WTC11 (cell line): ENCODE data around the gene KRTAP2-1. TPM values are rescaled to one million over a fixed set of nuclear protein-coding genes. Genes with fewer than 3 reads are reported as not detected.
"Not testable (repeated sequence)": the region's sequence is repeated elsewhere in the genome, so short reads cannot be mapped to it uniquely, and the experiment has no call there.

Experiments
- ATAC-seq: fragments of 200-7000 bp; cut with Tn5 transposase; 2 replicates; pipeline ENCODE4 v1.10.0; 2021; ENCODE audit warnings: mild to moderate bottlenecking, moderate library complexity
- CTCF ChIA-PET: fragments of 300-600 bp; sonication (Branson Sonifier 250); formaldehyde crosslinking; loops from one replicate; lab custom pipeline; 2021; ENCODE audit warnings: antibody characterized with exemption; lab: Charles Lee
- POLR2A ChIA-PET: fragments of 350-600 bp; sonication (Branson Sonifier 250); formaldehyde crosslinking; loops from one replicate; lab custom pipeline; 2021; ENCODE audit warnings: antibody characterized with exemption; lab: Charles Lee
- DNase-seq: peaks from one replicate; pipeline ENCODE4 v3.0.0; 2021; ENCODE audit warnings: low spot score
- H3K27ac Mint-ChIP-seq: 2 replicates; pipeline ENCODE4 v1.8.0; 2021; ENCODE audit warnings: mixed read lengths
- H3K27me3 Mint-ChIP-seq: 2 replicates; pipeline ENCODE4 v1.8.0; 2021; ENCODE audit warnings: low read depth, mild to moderate bottlenecking, moderate library complexity, mixed read lengths
- H3K36me3 Mint-ChIP-seq: 2 replicates; pipeline ENCODE4 v1.8.0; 2021; ENCODE audit warnings: mixed read lengths
- H3K4me1 Mint-ChIP-seq: 2 replicates; pipeline ENCODE4 v1.8.0; 2022; ENCODE audit warnings: mixed read lengths
- H3K4me3 Mint-ChIP-seq: 2 replicates; pipeline ENCODE4 v1.8.0; 2021; ENCODE audit warnings: mild to moderate bottlenecking, moderate library complexity, mixed read lengths
- H3K9me3 Mint-ChIP-seq: 2 replicates; pipeline ENCODE4 v1.8.0; 2021; ENCODE audit warnings: mixed read lengths
- ARID4B ChIP-seq: sonication (generic); formaldehyde crosslinking; IDR thresholded peaks from 2 replicates; pipeline ENCODE4 v1.8.0; 2023; ENCODE audit warnings: missing genetic modification reagents, mild to moderate bottlenecking, borderline replicate concordance
- CDX4 ChIP-seq: fragments of 250-450 bp; sonication (Bioruptor Pico); IDR thresholded peaks from 2 replicates; pipeline ENCODE4 v1.9.0; 2021; ENCODE audit warnings: moderate library complexity, mild to moderate bottlenecking, inconsistent platforms, borderline replicate concordance
- CTCF ChIP-seq: fragments of 200-600 bp; IDR thresholded peaks from 2 replicates; pipeline ENCODE4 v1.8.0; 2022; ENCODE audit warnings: antibody characterized with exemption
- FOXJ3 ChIP-seq: sonication (generic); formaldehyde crosslinking; IDR thresholded peaks from 2 replicates; pipeline ENCODE4 v1.9.0; 2021; ENCODE audit warnings: missing genetic modification reagents, mild to moderate bottlenecking, borderline replicate concordance
- GABPB1 ChIP-seq: sonication (generic); formaldehyde crosslinking; IDR thresholded peaks from 2 replicates; pipeline ENCODE4 v1.8.1; 2023; ENCODE audit warnings: mild to moderate bottlenecking, missing genetic modification reagents
- IRF2 ChIP-seq: sonication (generic); formaldehyde crosslinking; IDR thresholded peaks from 2 replicates; pipeline ENCODE4 v1.8.0; 2022; ENCODE audit warnings: low read depth, missing genetic modification reagents, borderline replicate concordance
- JAZF1 ChIP-seq: fragments of 250-450 bp; sonication (Bioruptor Pico); IDR thresholded peaks from 2 replicates; pipeline ENCODE4 v1.9.0; 2021; ENCODE audit warnings: moderate library complexity, mild to moderate bottlenecking, inconsistent platforms
- PRDM15 ChIP-seq: sonication (generic); formaldehyde crosslinking; IDR thresholded peaks from 2 replicates; pipeline ENCODE4 v1.8.0; 2022; ENCODE audit warnings: missing genetic modification reagents
- ZNF317 ChIP-seq: sonication (generic); formaldehyde crosslinking; IDR thresholded peaks from 2 replicates; pipeline ENCODE4 v1.8.1; 2023; ENCODE audit warnings: low read depth, mild to moderate bottlenecking, moderate library complexity, missing genetic modification reagents, borderline replicate concordance
- ZNF423 ChIP-seq: fragments of 250-450 bp; sonication (Bioruptor Pico); IDR thresholded peaks from 2 replicates; pipeline ENCODE4 v2.1.2; 2022; ENCODE audit warnings: mild to moderate bottlenecking, moderate library complexity
- ZNF425 ChIP-seq: fragments of 250-450 bp; sonication (Bioruptor Pico); conservative IDR thresholded peaks from 2 replicates; pipeline ENCODE4 v1.9.0; 2021; ENCODE audit warnings: mild to moderate bottlenecking
- ZNF671 ChIP-seq: fragments of 250-450 bp; sonication (Bioruptor Pico); IDR thresholded peaks from 2 replicates; pipeline ENCODE4 v1.8.0; 2021; ENCODE audit warnings: mild to moderate bottlenecking
- total RNA-seq: library from RNA; stranded (reverse); gene quantifications from 3 replicates; pipeline ENCODE4 v1.2.3, GENCODE V29; 2021

KRTAP2-1 gene
- total RNA-seq, 1 experiment from 2014 or later: not detected

- DNase-seq, H3K4me3 Mint-ChIP-seq, H3K27me3 Mint-ChIP-seq, CTCF ChIA-PET, H3K27ac Mint-ChIP-seq, POLR2A ChIA-PET, ATAC-seq: not testable (repeated sequence)
- peaks cover 26% of the 10 kb centered on the region for H3K9me3 Mint-ChIP-seq
- H3K36me3 Mint-ChIP-seq: peaks cover 25% of the 10 kb centered on the region
- H3K4me1 Mint-ChIP-seq: peaks cover 23% of the 10 kb centered on the region
Measured at GRCh38 chr17:41088760-41089352, 41.7 kb upstream of the KRTAP2-1 start.

GRCh38 chr17:41084100-41084856 is 37.2 kb upstream of the KRTAP2-1 start, which contains the start of gene KRTAP4-7:
Gene KRTAP4-7, plus strand, starts transcription at chr17:41084150. Its CDS starts 57 bp downstream, at chr17:41084207.
- POLR2A ChIA-PET, H3K4me3 Mint-ChIP-seq, DNase-seq, H3K27me3 Mint-ChIP-seq, ATAC-seq, H3K36me3 Mint-ChIP-seq, CTCF ChIA-PET, H3K9me3 Mint-ChIP-seq, H3K27ac Mint-ChIP-seq: not testable (repeated sequence)
- H3K4me1 Mint-ChIP-seq: peaks cover 23% of the 10 kb centered on the region

GRCh38 chr17:41083427-41083826 is 36.3 kb upstream of the KRTAP2-1 start:
- ATAC-seq, H3K27ac Mint-ChIP-seq, DNase-seq, CTCF ChIA-PET, H3K36me3 Mint-ChIP-seq, H3K27me3 Mint-ChIP-seq, H3K9me3 Mint-ChIP-seq, H3K4me3 Mint-ChIP-seq, POLR2A ChIA-PET: not testable (repeated sequence)
- H3K4me1 Mint-ChIP-seq: peaks cover 17% of the 10 kb centered on the region

GRCh38 chr17:41082626-41083025 is 35.5 kb upstream of the KRTAP2-1 start:
- POLR2A ChIA-PET: no interaction called here
- DNase-seq: no peak
- peaks cover 9% of the 10 kb centered on the region for H3K4me1 Mint-ChIP-seq
- CTCF ChIA-PET: no interaction called here
- no peaks in the 10 kb centered on the region; the same call in 1 of the 2 replicates for H3K27me3 Mint-ChIP-seq
- H3K27ac Mint-ChIP-seq: no peak overlapping the region
- H3K4me3 Mint-ChIP-seq: no peak overlapping the region
- H3K9me3 Mint-ChIP-seq: peaks cover 15% of the 10 kb centered on the region
- no peaks in the 10 kb centered on the region for H3K36me3 Mint-ChIP-seq
- no peak for ATAC-seq
- TF ChIP-seq ZNF423 (CRISPR knock-in tag) (no peak), ARID4B (CRISPR knock-in tag) (no peak), GABPB1 (CRISPR knock-in tag) (no peak), CTCF (no peak), CDX4 (CRISPR knock-in tag) (no peak), PRDM15 (CRISPR knock-in tag) (no peak), IRF2 (CRISPR knock-in tag) (no peak), ZNF317 (no peak), ZNF671 (CRISPR knock-in tag) (no peak), ZNF425 (CRISPR knock-in tag) (no peak), JAZF1 (no peak), FOXJ3 (no peak)
